AG04450 (cell line): Measurements from ENCODE around the gene ANO1. TPM values are rescaled to one million over a fixed set of nuclear protein-coding genes. Genes with fewer than 3 reads are reported as not detected.
A peak's percentile ranks its signal among the peaks of the same experiment; 100 is the strongest.

Experiments
- CTCF ChIA-PET: fragments of 300-600, 350-600 bp; formaldehyde crosslinking; extraction: SDS; loops from one replicate; lab custom pipeline; 2022; ENCODE audit warnings: antibody characterized with exemption, inconsistent platforms; lab: Charles Lee
- POLR2A ChIA-PET: fragments of 350-600 bp; formaldehyde crosslinking; extraction: SDS; loops from one replicate; lab custom pipeline; 2021; ENCODE audit warnings: antibody characterized with exemption, inconsistent platforms; lab: Yijun Ruan, JAX
- DNase-seq: peaks from one replicate; pipeline ENCODE4 v3.0.0-alpha.2; 2011; ENCODE audit warnings: low read depth, low spot score
- H3K27ac ChIP-seq: one replicate; pipeline ENCODE4 v1.5.1; 2012; ENCODE audit warnings: low read depth, low read length, control low read depth
- H3K27me3 ChIP-seq: one replicate; pipeline ENCODE4 v1.6.0; 2012; ENCODE audit warnings: low read length; ENCODE audit not compliant: control insufficient read depth, insufficient read depth
- H3K4me3 ChIP-seq: 2 replicates; pipeline ENCODE4 v1.5.1; 2011; ENCODE audit warnings: mild to moderate bottlenecking, low read depth, low read length, control low read depth
- H3K9me3 ChIP-seq: 2 replicates; pipeline ENCODE4 v1.5.1; 2012; ENCODE audit warnings: low read length; ENCODE audit not compliant: control insufficient read depth, insufficient read depth
- CTCF ChIP-seq: IDR thresholded peaks from 2 replicates; pipeline ENCODE4 v1.5.1; 2011; ENCODE audit warnings: low read depth, low read length, control low read depth, inconsistent platforms
- polyA minus RNA-seq: library from RNA; depleted of rRNA, polyadenylated mRNA; stranded (reverse); fragments of >200 nt; gene quantifications from 2 replicates; pipeline ENCODE4 v1.2.3, GENCODE V29; 2011; rRNA and poly(A)+ RNA removed
- polyA plus RNA-seq: library from polyadenylated mRNA; depleted of rRNA; stranded (reverse); fragments of >200 nt; gene quantifications from 2 replicates; pipeline ENCODE4 v1.2.3, GENCODE V29; 2011; rRNA removed

ANO1 gene
- 10.3 and 11.3 TPM in 2 replicates for polyA plus RNA-seq
- polyA minus RNA-seq: 14.8 and 17.4 TPM in 2 replicates

- H3K27me3 ChIP-seq: peaks cover 42% of the 10 kb centered on the region
- ChIA-PET CTCF (interaction anchor here (2.7 kb wide), 1 partner anchor 159 kb away, joined by 8 read pairs; no protein-coding TSS in a partner anchor), POLR2A (no interaction called here)
- no peak for DNase-seq
- no peak for TF ChIP-seq CTCF
- H3K4me3 ChIP-seq: peak within 1 kb of the TSS; percentile 44
- H3K27ac ChIP-seq: no peak within 1 kb of the TSS
- no peaks in the 10 kb centered on the region; the same call in 1 of the 2 replicates for H3K9me3 ChIP-seq
Observed at GRCh38 chr11:70078095-70078780, at the start of gene ANO1. Gene ANO1, plus strand, starts transcription at chr11:70078317. Its CDS starts 290 bp downstream, at chr11:70078607.

- no peak overlapping the region for H3K4me3 ChIP-seq
- peak; percentile 15; the same call in 1 of the 2 replicates for TF ChIP-seq CTCF
- peaks cover 10% of the 10 kb centered on the region for H3K9me3 ChIP-seq
- DNase-seq: no peak
- no peak overlapping the region for H3K27ac ChIP-seq
- POLR2A ChIA-PET: no interaction called here
- H3K27me3 ChIP-seq: peaks cover 6% of the 10 kb centered on the region
- CTCF ChIA-PET: no interaction called here
Observed at GRCh38 chr11:70029115-70029860, 48.8 kb upstream of the ANO1 start.

GRCh38 chr11:70029861-70030380 lies 48.2 kb upstream of the ANO1 start:
- ChIA-PET CTCF (no interaction called here), POLR2A (no interaction called here)
- Histone ChIP-seq H3K27ac (no peak overlapping the region), H3K9me3 (peaks cover 4% of the 10 kb centered on the region), H3K4me3 (no peak overlapping the region), H3K27me3 (peaks cover 8% of the 10 kb centered on the region)
- no peak for DNase-seq
- no peak for TF ChIP-seq CTCF

GRCh38 chr11:70030412-70030811 lies 47.7 kb upstream of the ANO1 start:
- Histone ChIP-seq H3K4me3 (no peak overlapping the region), H3K27me3 (peaks cover 8% of the 10 kb centered on the region), H3K9me3 (peaks cover 2% of the 10 kb centered on the region; the same call in 1 of the 2 replicates), H3K27ac (no peak overlapping the region)
- ChIA-PET CTCF (no interaction called here), POLR2A (no interaction called here)
- no peak for DNase-seq
- no peak for TF ChIP-seq CTCF
